Heart right ventricle (tissue), 16 donors: ENCODE data around the gene CEP135. TPM values are rescaled to one million over a fixed set of nuclear protein-coding genes. Genes with fewer than 3 reads are reported as not detected.

Experiments used
- ATAC-seq, 8 donors: fragments of 200-7000 bp; cut with Tn5 transposase; one replicate each; pipeline ENCODE4 v1.9.1; 2020; ENCODE audit warnings: mild to moderate bottlenecking in 8 of 8, moderate library complexity in 8 of 8, moderate number of reproducible peaks in 1 of 8
- DNase-seq, 2 donors: peaks; one replicate each; pipeline ENCODE4 v3.0.0-alpha.2; 2020
- H3K27ac ChIP-seq, 10 donors: fragments of 200-600 bp; sonication (generic) in 2 of 10; one replicate each; pipeline versions ENCODE4 v1.5.0 to v1.8.0; 2020 to 2022; ENCODE audit warnings: mild to moderate bottlenecking in 3 of 10
- H3K27me3 ChIP-seq, 7 donors: fragments of 200-600 bp; one replicate each; pipeline ENCODE4 v1.8.0; 2021 to 2022; ENCODE audit warnings: mild to moderate bottlenecking in 2 of 7
- H3K36me3 ChIP-seq, 9 donors: fragments of 200-600 bp; sonication (generic) in 1 of 9; one replicate each; pipeline versions ENCODE4 v1.5.0 to v1.8.0; 2020 to 2022; ENCODE audit warnings: mild to moderate bottlenecking in 2 of 9
- H3K4me1 ChIP-seq, 9 donors: fragments of 200-600 bp; sonication (generic) in 1 of 9; one replicate each; pipeline versions ENCODE4 v1.5.0 to v1.8.0; 2020 to 2022; ENCODE audit warnings: mild to moderate bottlenecking in 4 of 9
- H3K4me3 ChIP-seq, 10 donors: fragments of 200-600 bp; sonication (generic) in 2 of 10; one replicate each; pipeline versions ENCODE4 v1.5.0 to v1.8.0; 2020 to 2022; ENCODE audit warnings: mild to moderate bottlenecking in 7 of 10, moderate library complexity in 2 of 10
- H3K9me3 ChIP-seq, 11 donors: fragments of 200-600 bp in 10 of 11; sonication (generic) in 2 of 11; one replicate each; pipeline versions ENCODE4 v1.5.0 to v1.8.0; 2013 to 2022; ENCODE audit warnings: mild to moderate bottlenecking in 2 of 11, control low read depth in 1 of 11, moderate library complexity in 1 of 11
- WGBS, 2 donors: extraction: QIAGEN DNeasy Blood & Tissue Kit; methylation state at CpG; one replicate each; pipeline ENCODE4 v1.1.7; 2013; ENCODE audit warnings: inconsistent platforms in 1 of 2; 5-methylcytosine and 5-hydroxymethylcytosine counted together
- intact Hi-C, 10 donors: fragments of 100-400 bp; cut with DNase I; formaldehyde crosslinking; loops; one replicate each; pipeline versions ENCODE4 v1.11.1 to v1.14.2; 2022
- polyA plus RNA-seq, 2 donors: library from polyadenylated mRNA; stranded (reverse); fragments of 200-250 nt; gene quantifications; one replicate each; pipeline ENCODE4 v1.2.3, GENCODE V29; 2013
- total RNA-seq, 10 donors: library from RNA; stranded (reverse); fragmentation: NEBNext Ultra II Directional in 3 of 10; extraction: Animal tissue kit (Norgen Biotek cat#: 25700) in 3 of 10; gene quantifications; one replicate each; pipeline versions ENCODE4 v1.2.1 to v1.2.4, GENCODE V29; 2021 to 2023
- TF ChIP-seq, protein P1 (sequence below), 9 donors: fragments of 200-600 bp; sonication (generic) in 2 of 9; IDR thresholded peaks; one replicate each; pipeline versions ENCODE4 v1.5.0 to v1.8.0; 2021 to 2022; ENCODE audit warnings: antibody characterized with exemption in 9 of 9, mild to moderate bottlenecking in 5 of 9, moderate library complexity in 1 of 9
- donor health status: Arrhythmogenic right ventricular cardiomyopathy.
- donor health status: ischemic (EF 13 %, LVEDD 7.1; RV severe dilation, severe dysfunction).
- donor health status: healthy with polysubstance abuse.
- donor health status: DM: no; HTN: yes; CAD: no.
- donor health status: DM: no; HTN: no; CAD: no.
- donor health status: ischemic (EF 25% LVEDD 6.9; RV normal size, moderate dysfunction).
- donor health status: ischemic (EF 25% LVEDD 5.7; RV mildly dilated, moderate dysfunction).
- donor health status: healthy.
- donor health status: DM: yes; HTN: yes; CAD: no.
- donor health status: Ischemic cardiomyopathy.
- donor health status: ischemic (EF 35%, LVEDD 5.7; RV mildly dilated, moderate dysfunction).
- donor health status: nonischemic (EF 11% LVEDD 7.7; RV severe dilation, severe dysfunction).
- donor health status: DM: yes; HTN: yes; CAD: no.
- donor health status: PGD.
- donor health status: ischemic (EF 29% LVEDD 5.4; RV normal size, mild dysfunction).
- donor health status: nonischemic (EF 23%, LVEDD 6.1; RV moderate dilation, normal function).

CEP135 gene
- total and polyA plus RNA-seq, 12 donors, result 0.90 to 4.0 (median 2.4) TPM

DNA sequence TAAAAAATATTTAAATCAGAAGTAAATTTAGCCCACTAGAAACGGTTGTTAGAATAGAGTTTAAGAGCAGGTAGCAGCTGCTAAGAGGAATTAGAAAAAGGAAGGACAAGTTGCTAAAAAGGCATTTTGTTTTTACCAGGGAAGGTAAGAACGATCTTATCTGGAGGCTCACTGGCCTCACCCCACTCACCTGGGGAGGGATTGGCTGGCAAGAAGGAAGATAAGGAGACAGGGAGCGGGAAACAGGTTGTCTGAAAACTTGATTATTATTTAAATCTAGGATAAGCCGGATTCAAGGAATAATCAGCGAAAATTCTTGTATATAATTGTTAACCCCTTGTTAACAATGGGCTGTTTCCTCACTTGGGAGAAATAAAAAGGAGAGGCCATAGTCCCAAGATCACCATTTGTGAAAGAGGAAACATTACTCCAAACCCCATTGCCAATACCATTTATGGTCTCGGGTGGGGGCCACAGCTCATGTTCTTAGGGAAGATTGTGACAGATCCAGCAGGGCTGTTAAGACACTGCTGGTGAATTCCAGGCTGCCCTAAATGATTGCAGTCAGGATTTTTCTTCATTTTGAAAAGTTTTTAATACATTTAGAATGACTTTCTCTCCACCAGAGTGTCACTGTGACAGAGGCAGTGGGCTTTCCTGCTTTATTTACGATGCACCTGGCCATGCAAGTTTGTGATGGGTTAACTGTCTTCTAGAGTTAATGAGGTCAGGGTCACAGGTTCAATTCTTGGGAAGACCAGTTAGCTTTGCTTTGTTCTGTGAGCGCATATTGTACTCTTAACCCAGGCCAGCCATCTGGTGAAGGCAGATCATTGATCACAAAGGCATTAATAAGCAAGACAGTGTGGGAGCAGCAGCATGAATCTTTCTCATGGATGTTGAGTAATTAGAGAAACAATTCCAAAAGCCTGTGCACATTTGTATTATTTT, 106.6 kb downstream of the CEP135 start:
- TF ChIP-seq, protein P1, sequence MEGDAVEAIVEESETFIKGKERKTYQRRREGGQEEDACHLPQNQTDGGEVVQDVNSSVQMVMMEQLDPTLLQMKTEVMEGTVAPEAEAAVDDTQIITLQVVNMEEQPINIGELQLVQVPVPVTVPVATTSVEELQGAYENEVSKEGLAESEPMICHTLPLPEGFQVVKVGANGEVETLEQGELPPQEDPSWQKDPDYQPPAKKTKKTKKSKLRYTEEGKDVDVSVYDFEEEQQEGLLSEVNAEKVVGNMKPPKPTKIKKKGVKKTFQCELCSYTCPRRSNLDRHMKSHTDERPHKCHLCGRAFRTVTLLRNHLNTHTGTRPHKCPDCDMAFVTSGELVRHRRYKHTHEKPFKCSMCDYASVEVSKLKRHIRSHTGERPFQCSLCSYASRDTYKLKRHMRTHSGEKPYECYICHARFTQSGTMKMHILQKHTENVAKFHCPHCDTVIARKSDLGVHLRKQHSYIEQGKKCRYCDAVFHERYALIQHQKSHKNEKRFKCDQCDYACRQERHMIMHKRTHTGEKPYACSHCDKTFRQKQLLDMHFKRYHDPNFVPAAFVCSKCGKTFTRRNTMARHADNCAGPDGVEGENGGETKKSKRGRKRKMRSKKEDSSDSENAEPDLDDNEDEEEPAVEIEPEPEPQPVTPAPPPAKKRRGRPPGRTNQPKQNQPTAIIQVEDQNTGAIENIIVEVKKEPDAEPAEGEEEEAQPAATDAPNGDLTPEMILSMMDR (IDR thresholded peaks at IDR 0.05), result no peak
- no peaks in the 10 kb centered on the region for H3K9me3 ChIP-seq
- no peak overlapping the region for H3K27ac ChIP-seq
- peaks cover 0 to 92% (median 41%) of the 10 kb centered on the region in 7 donors for H3K27me3 ChIP-seq
- DNase-seq (no peak), ATAC-seq (no peak)
- no peaks in the 10 kb centered on the region for H3K4me1 ChIP-seq
- no peak overlapping the region for H3K4me3 ChIP-seq
- intact Hi-C loops, result no loop called here
- H3K36me3 ChIP-seq, result no peaks in the 10 kb centered on the region
- 64 to 66% methylated on average over 8 of the region's 8 CpGs for WGBS, 2 donors

DNA sequence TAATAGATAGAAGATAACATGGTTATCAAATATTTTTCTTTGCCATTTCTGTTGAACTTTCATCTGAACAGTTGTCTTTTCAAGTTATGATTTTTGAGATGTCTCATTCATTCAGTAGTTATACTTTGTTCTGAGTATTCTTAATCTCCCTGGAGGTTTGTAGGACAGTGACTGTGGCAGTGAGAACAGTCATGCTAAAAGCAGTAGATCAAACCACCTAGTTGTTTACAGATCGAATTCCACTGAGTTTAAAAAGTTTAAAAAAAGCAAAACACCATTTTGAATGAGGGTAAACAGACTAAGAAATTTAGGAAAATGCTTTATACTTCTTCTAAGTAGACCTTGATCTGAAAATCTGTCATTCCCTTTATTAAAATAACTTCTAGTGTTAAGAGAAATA, 107.2 kb downstream of the CEP135 start:
- DNase-seq, result no peak
- H3K4me1 ChIP-seq, result no peaks in the 10 kb centered on the region
- ATAC-seq, result no peak
- intact Hi-C loops, result no loop called here
- no peak overlapping the region for H3K27ac ChIP-seq
- peaks cover 0 to 85% (median 38%) of the 10 kb centered on the region in 7 donors for H3K27me3 ChIP-seq
- no peaks in the 10 kb centered on the region for H3K36me3 ChIP-seq
- TF ChIP-seq, protein P1 (IDR thresholded peaks at IDR 0.05), result no peak
- H3K4me3 ChIP-seq, result no peak overlapping the region
- H3K9me3 ChIP-seq, result no peaks in the 10 kb centered on the region
- 68 to 84% methylated on average over 1 of the region's 1 CpG for WGBS, 2 donors

DNA sequence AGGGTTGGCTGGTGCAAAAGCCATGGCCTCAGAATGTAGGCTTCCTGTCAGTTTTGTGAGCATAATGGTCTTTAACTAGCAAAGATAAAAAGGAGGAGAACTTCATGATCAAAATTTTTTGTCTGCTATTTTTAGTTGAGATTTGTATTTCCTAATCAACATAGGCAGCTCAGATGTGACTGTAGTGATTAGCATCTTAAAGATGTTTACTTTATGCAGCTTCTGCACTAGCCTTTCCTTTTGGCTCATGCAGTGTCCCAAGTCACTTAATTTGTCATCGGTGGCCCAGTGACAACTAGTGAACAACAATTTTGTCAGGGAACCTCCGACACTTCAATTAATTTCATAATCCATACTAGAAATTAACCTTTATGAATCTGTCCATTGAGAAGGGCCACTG, 109.8 kb downstream of the CEP135 start:
- H3K4me1 ChIP-seq, result no peaks in the 10 kb centered on the region
- ATAC-seq (no peak), DNase-seq (no peak)
- intact Hi-C loops, result no loop called here
- no peak overlapping the region for H3K27ac ChIP-seq
- no peaks in the 10 kb centered on the region for H3K36me3 ChIP-seq
- peaks cover 0 to 59% (median 21%) of the 10 kb centered on the region in 7 donors for H3K27me3 ChIP-seq
- no peaks in the 10 kb centered on the region for H3K9me3 ChIP-seq
- TF ChIP-seq, protein P1 (IDR thresholded peaks at IDR 0.05), result no peak
- no peak overlapping the region for H3K4me3 ChIP-seq
- WGBS, 2 donors, result 85 to 89% methylated on average over 2 of the region's 2 CpGs

DNA sequence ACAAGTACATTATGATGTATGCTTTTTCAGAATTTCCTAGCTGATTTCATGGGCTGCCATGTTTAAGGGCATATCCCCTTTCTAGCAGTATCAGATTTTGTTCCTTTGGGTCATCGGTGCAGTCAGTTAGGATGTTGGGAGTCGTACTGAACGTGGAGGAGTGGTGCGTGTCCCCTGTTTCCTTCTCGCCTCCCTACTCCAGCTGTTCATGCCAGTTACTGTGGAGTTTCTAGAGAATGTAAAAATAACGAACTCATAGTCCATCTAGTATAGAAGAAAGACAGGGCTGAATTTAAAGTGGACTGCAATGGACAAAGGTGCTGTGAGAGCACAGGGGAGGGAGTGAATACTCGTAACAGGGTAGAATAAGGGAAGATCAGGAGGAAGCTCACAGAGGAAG, 111.3 kb downstream of the CEP135 start:
- no peak overlapping the region for H3K27ac ChIP-seq
- WGBS, 2 donors, result 76 to 77% methylated on average over 7 of the region's 7 CpGs
- H3K4me3 ChIP-seq, result no peak overlapping the region
- intact Hi-C loops, result no loop called here
- no peak for ATAC-seq
- no peak for DNase-seq
- TF ChIP-seq, protein P1 (IDR thresholded peaks at IDR 0.05), result no peak
- H3K27me3 ChIP-seq, result peaks cover 0 to 48% (median 8%) of the 10 kb centered on the region in 7 donors
- H3K9me3 ChIP-seq, result no peaks in the 10 kb centered on the region
- no peaks in the 10 kb centered on the region for H3K4me1 ChIP-seq
- H3K36me3 ChIP-seq, result no peaks in the 10 kb centered on the region
